Heart right ventricle (tissue), 16 donors: ENCODE measurements around the gene TMEM271. TPM values are rescaled to one million over a fixed set of nuclear protein-coding genes. Genes with fewer than 3 reads are reported as not detected.

Experiments
- ATAC-seq, 8 donors: fragments of 200-7000 bp; cut with Tn5 transposase; one replicate each; pipeline ENCODE4 v1.9.1; 2020; ENCODE audit warnings: mild to moderate bottlenecking in 8 of 8, moderate library complexity in 8 of 8, moderate number of reproducible peaks in 1 of 8
- DNase-seq, 2 donors: peaks; one replicate each; pipeline ENCODE4 v3.0.0-alpha.2; 2020
- H3K27ac ChIP-seq, 10 donors: fragments of 200-600 bp; sonication (generic) in 2 of 10; one replicate each; pipeline versions ENCODE4 v1.5.0 to v1.8.0; 2020 to 2022; ENCODE audit warnings: mild to moderate bottlenecking in 3 of 10
- H3K27me3 ChIP-seq, 7 donors: fragments of 200-600 bp; one replicate each; pipeline ENCODE4 v1.8.0; 2021 to 2022; ENCODE audit warnings: mild to moderate bottlenecking in 2 of 7
- H3K36me3 ChIP-seq, 9 donors: fragments of 200-600 bp; sonication (generic) in 1 of 9; one replicate each; pipeline versions ENCODE4 v1.5.0 to v1.8.0; 2020 to 2022; ENCODE audit warnings: mild to moderate bottlenecking in 2 of 9
- H3K4me1 ChIP-seq, 9 donors: fragments of 200-600 bp; sonication (generic) in 1 of 9; one replicate each; pipeline versions ENCODE4 v1.5.0 to v1.8.0; 2020 to 2022; ENCODE audit warnings: mild to moderate bottlenecking in 4 of 9
- H3K4me3 ChIP-seq, 10 donors: fragments of 200-600 bp; sonication (generic) in 2 of 10; one replicate each; pipeline versions ENCODE4 v1.5.0 to v1.8.0; 2020 to 2022; ENCODE audit warnings: mild to moderate bottlenecking in 7 of 10, moderate library complexity in 2 of 10
- H3K9me3 ChIP-seq, 11 donors: fragments of 200-600 bp in 10 of 11; sonication (generic) in 2 of 11; one replicate each; pipeline versions ENCODE4 v1.5.0 to v1.8.0; 2013 to 2022; ENCODE audit warnings: mild to moderate bottlenecking in 2 of 11, control low read depth in 1 of 11, moderate library complexity in 1 of 11
- CTCF ChIP-seq, 9 donors: fragments of 200-600 bp; sonication (generic) in 2 of 9; IDR thresholded peaks; one replicate each; pipeline versions ENCODE4 v1.5.0 to v1.8.0; 2021 to 2022; ENCODE audit warnings: antibody characterized with exemption in 9 of 9, mild to moderate bottlenecking in 5 of 9, moderate library complexity in 1 of 9
- WGBS, 2 donors: extraction: QIAGEN DNeasy Blood & Tissue Kit; methylation state at CpG; one replicate each; pipeline ENCODE4 v1.1.7; 2013; ENCODE audit warnings: inconsistent platforms in 1 of 2; 5-methylcytosine and 5-hydroxymethylcytosine counted together
- intact Hi-C, 10 donors: fragments of 100-400 bp; cut with DNase I; formaldehyde crosslinking; loops; one replicate each; pipeline versions ENCODE4 v1.11.1 to v1.14.2; 2022
- polyA plus RNA-seq, 2 donors: library from polyadenylated mRNA; stranded (reverse); fragments of 200-250 nt; gene quantifications; one replicate each; pipeline ENCODE4 v1.2.3, GENCODE V29; 2013
- total RNA-seq, 10 donors: library from RNA; stranded (reverse); fragmentation: NEBNext Ultra II Directional in 3 of 10; extraction: Animal tissue kit (Norgen Biotek cat#: 25700) in 3 of 10; gene quantifications; one replicate each; pipeline versions ENCODE4 v1.2.1 to v1.2.4, GENCODE V29; 2021 to 2023
- donor health status: Arrhythmogenic right ventricular cardiomyopathy.
- donor health status: ischemic (EF 13 %, LVEDD 7.1; RV severe dilation, severe dysfunction).
- donor health status: healthy with polysubstance abuse.
- donor health status: DM: no; HTN: yes; CAD: no.
- donor health status: DM: no; HTN: no; CAD: no.
- donor health status: ischemic (EF 25% LVEDD 6.9; RV normal size, moderate dysfunction).
- donor health status: ischemic (EF 25% LVEDD 5.7; RV mildly dilated, moderate dysfunction).
- donor health status: healthy.
- donor health status: DM: yes; HTN: yes; CAD: no.
- donor health status: Ischemic cardiomyopathy.
- donor health status: ischemic (EF 35%, LVEDD 5.7; RV mildly dilated, moderate dysfunction).
- donor health status: nonischemic (EF 11% LVEDD 7.7; RV severe dilation, severe dysfunction).
- donor health status: DM: yes; HTN: yes; CAD: no.
- donor health status: PGD.
- donor health status: ischemic (EF 29% LVEDD 5.4; RV normal size, mild dysfunction).
- donor health status: nonischemic (EF 23%, LVEDD 6.1; RV moderate dilation, normal function).

TMEM271 gene
- total and polyA plus RNA-seq, 12 donors: not detected

GRCh38 chr4:623914-624566, 47.9 kb upstream of the TMEM271 start:
- no peak for TF ChIP-seq CTCF (IDR thresholded peaks at IDR 0.05)
- H3K36me3 ChIP-seq: no peaks in the 10 kb centered on the region
- H3K27ac ChIP-seq: no peak overlapping the region
- H3K4me1 ChIP-seq: no peaks in the 10 kb centered on the region
- H3K9me3 ChIP-seq: no peaks in the 10 kb centered on the region
- ATAC-seq (no peak), DNase-seq (no peak)
- H3K4me3 ChIP-seq: no peak overlapping the region
- 51 to 54% methylated on average over 28 to 29 of the region's 29 CpGs for WGBS, 2 donors
- intact Hi-C loops: no loop called here
- H3K27me3 ChIP-seq: peaks cover 0 to 27% (median 6%) of the 10 kb centered on the region in 7 donors

GRCh38 chr4:622996-623913, 47.2 kb upstream of the TMEM271 start:
- Histone ChIP-seq H3K4me3 (no peak overlapping the region), H3K9me3 (no peaks in the 10 kb centered on the region), H3K27me3 (peaks cover 0 to 23% (median 1%) of the 10 kb centered on the region in 7 donors), H3K27ac (no peak overlapping the region), H3K36me3 (no peaks in the 10 kb centered on the region), H3K4me1 (no peaks in the 10 kb centered on the region)
- 79 to 81% methylated on average over 23 to 24 of the region's 24 CpGs for WGBS, 2 donors
- ATAC-seq: peak in 1 of 8 donors; percentile 14
- no peak for DNase-seq
- intact Hi-C loops: no loop called here
- no peak for TF ChIP-seq CTCF (IDR thresholded peaks at IDR 0.05)

DNA sequence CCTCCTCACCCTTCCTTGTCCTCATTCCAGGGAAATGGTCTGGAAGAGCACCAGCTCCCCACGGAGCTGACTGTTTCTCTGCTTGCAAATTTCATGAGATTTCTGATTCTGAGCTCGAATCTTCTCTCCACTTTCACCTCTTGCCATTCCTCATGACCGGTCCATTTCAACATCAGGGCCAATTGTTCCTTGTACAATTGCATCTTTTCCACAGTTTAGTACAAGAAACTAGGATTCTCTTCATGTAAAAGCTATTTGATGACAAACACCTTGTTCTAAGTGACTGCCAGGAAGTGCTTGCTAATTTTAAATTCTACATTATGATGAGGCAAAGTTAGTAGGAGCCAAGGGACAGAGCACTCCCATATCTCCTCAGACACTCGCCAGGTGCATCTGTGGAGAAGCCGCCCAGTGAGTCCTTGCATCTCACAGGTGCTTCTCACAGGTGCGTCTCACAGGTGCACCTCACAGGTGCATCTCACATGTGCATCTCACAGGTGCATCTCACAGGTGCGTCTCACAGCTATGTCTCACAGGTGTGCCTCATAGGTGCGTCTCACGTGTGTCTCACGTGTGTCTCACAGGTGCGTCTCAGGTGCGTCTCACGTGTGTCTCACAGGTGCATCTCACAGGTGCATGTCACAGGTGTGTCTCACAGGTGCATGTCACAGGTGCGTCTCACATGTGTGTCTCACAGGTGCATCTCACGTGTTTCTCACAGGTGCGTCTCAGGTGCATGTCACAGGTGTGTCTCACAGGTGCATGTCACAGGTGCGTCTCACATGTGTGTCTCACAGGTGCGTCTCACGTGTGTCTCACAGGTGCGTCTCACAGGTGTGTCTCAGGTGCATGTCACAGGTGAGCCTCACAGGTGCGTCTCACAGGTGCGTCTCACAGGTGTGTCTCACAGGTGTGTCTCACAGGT, 46.2 kb upstream of the TMEM271 start:
- Histone ChIP-seq H3K9me3 (no peaks in the 10 kb centered on the region), H3K27ac (no peak overlapping the region), H3K4me1 (no peaks in the 10 kb centered on the region), H3K4me3 (no peak overlapping the region), H3K27me3 (peaks cover 0 to 30% (median 5%) of the 10 kb centered on the region in 7 donors), H3K36me3 (no peaks in the 10 kb centered on the region)
- no peak for DNase-seq
- ATAC-seq: no peak
- intact Hi-C loops: no loop called here
- no peak for TF ChIP-seq CTCF (IDR thresholded peaks at IDR 0.05)
- 86 to 92% methylated on average over 22 of the region's 22 CpGs for WGBS, 2 donors
